Measurements from ENCODE around the gene BMPR1B.

DNA sequence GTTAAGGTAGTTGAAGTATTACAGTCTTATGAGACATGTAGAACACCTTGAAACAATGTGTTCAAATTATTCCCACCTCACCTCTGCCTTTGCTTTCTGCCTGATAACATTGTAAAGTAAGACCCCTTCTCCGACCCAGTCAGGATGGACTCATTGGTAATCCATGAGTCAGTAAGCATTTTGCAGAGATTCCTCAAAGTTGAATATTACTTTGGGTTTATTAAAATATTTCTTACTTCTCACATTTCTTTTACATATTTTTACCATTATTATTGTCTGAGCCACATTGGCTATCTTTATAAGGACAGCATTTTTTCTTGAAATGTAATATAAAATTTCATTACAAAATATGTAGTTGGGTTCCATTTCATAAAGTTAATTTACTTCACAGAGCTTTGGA is 201.6 kb downstream of the BMPR1B start:
- TF ChIP-seq JUNB (CRISPR knock-in tag; conservative IDR thresholded peaks at IDR 0.05): no peak
- TF ChIP-seq, protein P1, sequence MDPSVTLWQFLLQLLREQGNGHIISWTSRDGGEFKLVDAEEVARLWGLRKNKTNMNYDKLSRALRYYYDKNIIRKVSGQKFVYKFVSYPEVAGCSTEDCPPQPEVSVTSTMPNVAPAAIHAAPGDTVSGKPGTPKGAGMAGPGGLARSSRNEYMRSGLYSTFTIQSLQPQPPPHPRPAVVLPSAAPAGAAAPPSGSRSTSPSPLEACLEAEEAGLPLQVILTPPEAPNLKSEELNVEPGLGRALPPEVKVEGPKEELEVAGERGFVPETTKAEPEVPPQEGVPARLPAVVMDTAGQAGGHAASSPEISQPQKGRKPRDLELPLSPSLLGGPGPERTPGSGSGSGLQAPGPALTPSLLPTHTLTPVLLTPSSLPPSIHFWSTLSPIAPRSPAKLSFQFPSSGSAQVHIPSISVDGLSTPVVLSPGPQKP (CRISPR knock-in tag; IDR thresholded peaks at IDR 0.05): no peak
- no peak for TF ChIP-seq SIN3B (IDR thresholded peaks at IDR 0.05; ENCODE audit: low read depth)
- TF ChIP-seq MAFF (IDR thresholded peaks at IDR 0.05; ENCODE audit: low read length): no peak
- TF ChIP-seq, protein P2, sequence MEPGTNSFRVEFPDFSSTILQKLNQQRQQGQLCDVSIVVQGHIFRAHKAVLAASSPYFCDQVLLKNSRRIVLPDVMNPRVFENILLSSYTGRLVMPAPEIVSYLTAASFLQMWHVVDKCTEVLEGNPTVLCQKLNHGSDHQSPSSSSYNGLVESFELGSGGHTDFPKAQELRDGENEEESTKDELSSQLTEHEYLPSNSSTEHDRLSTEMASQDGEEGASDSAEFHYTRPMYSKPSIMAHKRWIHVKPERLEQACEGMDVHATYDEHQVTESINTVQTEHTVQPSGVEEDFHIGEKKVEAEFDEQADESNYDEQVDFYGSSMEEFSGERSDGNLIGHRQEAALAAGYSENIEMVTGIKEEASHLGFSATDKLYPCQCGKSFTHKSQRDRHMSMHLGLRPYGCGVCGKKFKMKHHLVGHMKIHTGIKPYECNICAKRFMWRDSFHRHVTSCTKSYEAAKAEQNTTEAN (CRISPR knock-in tag; IDR thresholded peaks at IDR 0.05): no peak
- no peak for TF ChIP-seq PRPF4 (IDR thresholded peaks at IDR 0.05; ENCODE audit: insufficient read depth, low read depth, low read length, poor library complexity, severe bottlenecking)
- TF ChIP-seq HDAC6 (IDR thresholded peaks at IDR 0.05; ENCODE audit: low read depth, low read length): no peak
- no peak for TF ChIP-seq ZNF707 (CRISPR knock-in tag; conservative IDR thresholded peaks at IDR 0.05)
- TF ChIP-seq U2AF2 (optimal IDR thresholded peaks at IDR 0.05; ENCODE audit: low read depth, low read length): no peak
- TF ChIP-seq RBBP5 (IDR thresholded peaks at IDR 0.05; ENCODE audit: borderline replicate concordance, insufficient read depth, low read length, poor library complexity, severe bottlenecking): no peak
- no peak for TF ChIP-seq ZNF253 (CRISPR knock-in tag; conservative IDR thresholded peaks at IDR 0.05)
- no peak for TF ChIP-seq ZNF232 (CRISPR knock-in tag; IDR thresholded peaks at IDR 0.05)
- no peak for TF ChIP-seq POLR2AphosphoS5 (IDR thresholded peaks at IDR 0.05; ENCODE audit: control insufficient read depth, insufficient read depth, low read depth, low read length)
- no peak for TF ChIP-seq RAD21 (CRISPR knock-in tag; conservative IDR thresholded peaks at IDR 0.05 in 1 of 2, IDR thresholded peaks at IDR 0.05 in 1 of 2)
